GM21390 (cell line): ENCODE measurements around the gene PYGO1.
A peak's percentile ranks its signal among the peaks of the same experiment; 100 is the strongest.
"Not testable (repeated sequence)": the region's sequence is repeated elsewhere in the genome, so short reads cannot be mapped to it uniquely, and the experiment has no call there.

Source experiments
- ATAC-seq: cut with Tn5 transposase; IDR thresholded peaks from one replicate; pipeline ENCODE4 v1.9.1; 2021; ENCODE audit not compliant: unreplicated experiment

The PYGO1 gene

GRCh38 chr15:55588070-55588814 is at the start of gene PYGO1:
Gene PYGO1 (minus strand): TSS chr15:55588345. CDS start chr15:55587883, 462 bp downstream.
- ATAC-seq, result peak; percentile 82

GRCh38 chr15:55637086-55637485 is 48.9 kb upstream of the PYGO1 start:
- ATAC-seq, result no peak

GRCh38 chr15:55633731-55634130 is 45.6 kb upstream of the PYGO1 start:
- no peak for ATAC-seq

GRCh38 chr15:55632434-55632833 is 44.3 kb upstream of the PYGO1 start:
- no peak for ATAC-seq

- ATAC-seq, result no peak
Observed at GRCh38 chr15:55630858-55631257, 42.7 kb upstream of the PYGO1 start.

- ATAC-seq, result no peak
Observed at GRCh38 chr15:55628369-55628730, 40.2 kb upstream of the PYGO1 start.

- ATAC-seq, result no peak
Observed at GRCh38 chr15:55627730-55628368, 39.7 kb upstream of the PYGO1 start.

- ATAC-seq, result no peak
Observed at GRCh38 chr15:55619783-55620182, 31.6 kb upstream of the PYGO1 start.

- ATAC-seq, result no peak
Observed at GRCh38 chr15:55618387-55618786, 30.2 kb upstream of the PYGO1 start.

- no peak for ATAC-seq
Observed at GRCh38 chr15:55615445-55615844, 27.3 kb upstream of the PYGO1 start.

- no peak for ATAC-seq
Observed at GRCh38 chr15:55613727-55614126, 25.6 kb upstream of the PYGO1 start.

- ATAC-seq, result no peak
Observed at GRCh38 chr15:55606214-55606613, 18.1 kb upstream of the PYGO1 start.

GRCh38 chr15:55601374-55601773 is 13.2 kb upstream of the PYGO1 start:
- no peak for ATAC-seq

GRCh38 chr15:55599439-55599838 is 11.3 kb upstream of the PYGO1 start:
- no peak for ATAC-seq

- not testable (repeated sequence) for ATAC-seq
Observed at GRCh38 chr15:55593019-55593418, 4.9 kb upstream of the PYGO1 start.

- no peak for ATAC-seq
Observed at GRCh38 chr15:55590788-55591187, 2.6 kb upstream of the PYGO1 start.

- ATAC-seq, result no peak
Observed at GRCh38 chr15:55589287-55589686, 1.1 kb upstream of the PYGO1 start.

GRCh38 chr15:55588815-55589115 is 620 bp upstream of the PYGO1 start:
- no peak for ATAC-seq

GRCh38 chr15:55587321-55588069 is 650 bp downstream of the PYGO1 start:
- peak; percentile 43 for ATAC-seq

GRCh38 chr15:55586808-55587207 is 1.3 kb downstream of the PYGO1 start:
- no peak for ATAC-seq

- no peak for ATAC-seq
Observed at GRCh38 chr15:55576943-55577342, 11.2 kb downstream of the PYGO1 start.

- no peak for ATAC-seq
Observed at GRCh38 chr15:55574096-55574495, 14.0 kb downstream of the PYGO1 start.
